GM20000 (cell line): ENCODE data around the gene ZNF195.
"Not testable (repeated sequence)": the region's sequence is repeated elsewhere in the genome, so short reads cannot be mapped to it uniquely, and the experiment has no call there.

Experiments used
- DNase-seq: peaks from one replicate; pipeline ENCODE4 v3.0.0; 2012; ENCODE audit warnings: low spot score
- TF ChIP-seq, protein P1 (sequence below): IDR thresholded peaks from 2 replicates; pipeline ENCODE4 v1.5.1; 2012; ENCODE audit warnings: mild to moderate bottlenecking, control low read depth; ENCODE audit errors: extremely low read depth, missing control alignments

The ZNF195 gene

DNA sequence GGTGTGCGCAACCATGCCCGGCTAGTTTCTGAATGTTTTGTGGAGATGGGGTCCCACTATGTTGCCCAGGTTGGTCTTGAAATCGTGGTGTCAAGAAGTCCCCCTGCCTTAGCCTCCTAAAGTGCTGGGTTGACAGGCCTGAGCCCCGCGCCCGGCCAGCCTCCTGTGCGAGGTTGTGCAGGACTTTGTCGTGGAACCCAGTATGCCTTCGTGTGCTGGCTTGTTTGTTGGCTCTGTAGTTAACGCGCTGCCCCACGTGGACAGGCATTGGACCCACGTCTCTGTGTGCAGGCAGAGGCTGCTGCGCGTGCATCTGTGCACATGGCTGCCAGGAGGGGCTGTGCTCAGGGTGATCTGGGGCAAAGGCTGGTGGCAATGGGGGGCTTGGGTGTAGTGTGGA lies 33.9 kb upstream of the ZNF195 start:
- no peak for DNase-seq
- TF ChIP-seq, protein P1, sequence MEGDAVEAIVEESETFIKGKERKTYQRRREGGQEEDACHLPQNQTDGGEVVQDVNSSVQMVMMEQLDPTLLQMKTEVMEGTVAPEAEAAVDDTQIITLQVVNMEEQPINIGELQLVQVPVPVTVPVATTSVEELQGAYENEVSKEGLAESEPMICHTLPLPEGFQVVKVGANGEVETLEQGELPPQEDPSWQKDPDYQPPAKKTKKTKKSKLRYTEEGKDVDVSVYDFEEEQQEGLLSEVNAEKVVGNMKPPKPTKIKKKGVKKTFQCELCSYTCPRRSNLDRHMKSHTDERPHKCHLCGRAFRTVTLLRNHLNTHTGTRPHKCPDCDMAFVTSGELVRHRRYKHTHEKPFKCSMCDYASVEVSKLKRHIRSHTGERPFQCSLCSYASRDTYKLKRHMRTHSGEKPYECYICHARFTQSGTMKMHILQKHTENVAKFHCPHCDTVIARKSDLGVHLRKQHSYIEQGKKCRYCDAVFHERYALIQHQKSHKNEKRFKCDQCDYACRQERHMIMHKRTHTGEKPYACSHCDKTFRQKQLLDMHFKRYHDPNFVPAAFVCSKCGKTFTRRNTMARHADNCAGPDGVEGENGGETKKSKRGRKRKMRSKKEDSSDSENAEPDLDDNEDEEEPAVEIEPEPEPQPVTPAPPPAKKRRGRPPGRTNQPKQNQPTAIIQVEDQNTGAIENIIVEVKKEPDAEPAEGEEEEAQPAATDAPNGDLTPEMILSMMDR, result no peak

DNA sequence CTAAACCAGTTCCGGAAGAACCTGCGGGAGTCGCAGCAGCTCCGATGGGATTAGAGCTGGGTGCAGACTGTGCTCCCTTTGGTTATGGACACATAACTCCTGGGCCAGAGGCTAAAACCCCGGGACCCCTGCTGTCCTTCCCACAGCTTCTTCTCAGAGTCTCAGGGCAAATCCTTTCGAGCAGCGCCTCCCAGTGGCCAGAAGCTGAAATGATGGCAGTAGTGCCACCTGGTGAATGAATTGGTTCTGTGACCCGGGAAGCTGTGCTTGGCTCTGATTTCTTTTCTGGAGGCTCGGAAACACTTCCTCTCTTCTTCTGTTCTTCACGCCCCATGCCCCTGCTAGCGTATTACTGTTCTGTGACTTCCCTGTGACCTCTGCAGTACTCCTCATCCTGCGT lies 29.8 kb upstream of the ZNF195 start:
- peak; percentile 77 for DNase-seq
- TF ChIP-seq, protein P1, result peak; percentile 98

DNA sequence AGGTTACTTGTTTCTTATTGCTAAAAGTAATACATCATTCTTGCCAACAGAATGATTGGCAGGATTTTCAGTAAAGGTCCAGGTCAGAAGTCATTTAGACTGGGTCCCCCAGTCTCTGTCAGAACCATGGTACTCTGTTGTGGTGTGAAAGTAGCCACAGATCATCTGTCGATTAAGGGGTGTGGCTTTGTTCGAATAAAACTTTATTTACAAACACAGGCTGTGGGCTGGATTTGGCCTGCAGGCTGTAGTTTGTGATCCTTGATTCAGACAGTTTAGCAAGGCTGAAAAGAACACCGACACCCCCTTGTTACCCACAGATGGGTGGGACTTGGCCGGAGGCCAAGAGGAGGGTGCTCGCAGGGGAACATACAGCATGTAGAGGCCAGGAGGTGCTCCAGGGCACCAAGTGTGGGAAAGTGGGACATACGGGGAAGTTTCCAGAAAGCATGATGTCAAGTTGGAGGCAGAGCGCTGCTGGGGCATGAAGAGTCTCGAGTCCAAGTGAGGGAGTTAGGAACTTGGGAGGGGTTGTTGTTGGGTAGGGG lies 29.2 kb upstream of the ZNF195 start:
- not testable (repeated sequence) for DNase-seq

DNA sequence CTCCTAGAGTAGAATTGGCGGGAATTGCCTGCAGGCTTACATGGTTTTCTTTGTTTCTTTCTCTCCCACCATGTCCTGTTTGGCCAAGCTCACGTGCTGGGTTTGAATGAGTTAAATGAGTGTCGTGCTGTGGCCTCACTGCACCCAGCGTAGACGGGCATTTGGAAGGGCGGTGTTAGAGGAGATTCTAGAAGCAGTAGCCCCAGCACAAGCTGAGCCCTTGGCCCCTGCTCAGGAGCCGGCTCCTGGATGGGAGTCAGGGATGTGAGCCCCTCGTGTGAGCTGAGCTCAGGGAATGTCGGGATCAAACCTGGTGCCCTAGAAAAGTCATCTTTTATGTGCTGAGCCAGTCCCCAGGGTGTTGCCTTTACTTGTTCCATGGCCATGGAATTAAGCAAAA lies 28.0 kb upstream of the ZNF195 start:
- not testable (repeated sequence) for DNase-seq

DNA sequence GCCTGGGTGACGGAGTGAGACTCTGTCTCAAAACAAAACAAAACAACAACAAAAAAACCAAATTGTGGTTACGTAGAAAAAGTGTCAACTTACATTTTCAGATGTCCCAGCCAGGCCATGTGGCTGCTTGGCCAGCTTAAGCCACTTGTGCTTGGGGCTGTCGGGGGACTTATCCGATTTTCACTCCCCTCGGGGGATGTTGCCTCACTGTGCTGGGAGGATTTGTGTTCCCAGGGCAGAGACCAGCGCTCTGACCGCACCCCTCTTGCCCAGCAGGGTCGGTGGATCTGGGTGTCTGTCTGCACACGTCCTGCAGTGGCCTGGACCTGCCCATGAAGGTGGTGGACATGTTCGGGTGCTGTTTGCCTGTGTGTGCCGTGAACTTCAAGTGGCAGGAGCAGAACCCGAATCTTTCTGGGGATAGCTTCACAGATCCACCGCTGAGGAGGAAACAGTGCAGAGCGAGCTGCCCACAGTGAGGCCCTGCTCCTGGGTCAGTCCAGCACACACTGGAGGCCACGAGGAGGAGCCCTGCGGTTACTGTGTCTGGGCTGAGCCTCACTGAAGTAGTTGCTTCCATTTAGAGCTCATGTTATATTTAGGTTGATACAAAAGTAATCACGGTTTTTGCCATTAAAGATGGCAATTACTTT lies 27.4 kb upstream of the ZNF195 start:
- not testable (repeated sequence) for DNase-seq

DNA sequence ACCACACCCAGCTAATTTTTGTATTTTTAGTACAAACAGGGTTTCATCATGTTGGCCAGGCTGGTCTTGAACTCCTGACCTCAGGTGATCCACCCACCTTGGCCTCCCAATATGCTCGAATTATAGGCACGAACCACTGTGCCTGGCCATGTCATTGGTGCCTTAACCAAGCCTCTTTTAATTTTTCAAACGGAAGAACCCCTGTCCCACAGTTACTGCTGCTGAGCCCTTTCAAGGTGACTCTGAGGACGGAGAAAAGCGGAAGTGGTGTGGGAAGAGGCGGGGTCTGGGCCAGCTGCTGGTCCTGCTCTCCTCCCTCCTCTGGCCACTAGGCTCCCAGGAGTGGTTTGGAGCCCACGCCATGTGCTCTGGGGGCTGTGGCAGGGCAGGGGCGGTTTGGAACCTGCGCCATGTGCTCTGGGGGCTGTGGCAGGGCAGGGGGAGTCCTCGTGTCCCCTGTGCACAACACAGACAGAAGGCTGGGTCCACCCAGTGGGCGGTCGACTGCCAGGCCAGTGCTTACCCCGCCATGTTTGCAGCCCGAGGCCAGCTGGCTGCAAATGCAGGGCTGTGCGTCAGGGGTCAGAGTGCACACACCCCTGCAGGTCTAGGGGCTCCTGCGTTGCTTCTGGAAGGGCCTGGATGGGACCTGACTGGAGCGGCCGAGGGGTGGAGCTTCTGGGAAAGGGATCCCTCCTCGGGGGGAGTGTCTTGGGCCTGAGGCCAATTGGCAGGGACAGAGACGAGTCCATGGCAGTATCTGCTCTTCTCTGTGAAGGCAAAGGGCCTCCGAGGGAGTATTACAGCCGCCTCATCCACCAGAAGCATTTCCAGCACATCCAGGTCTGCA lies 25.4 kb upstream of the ZNF195 start:
- not testable (repeated sequence) for DNase-seq

DNA sequence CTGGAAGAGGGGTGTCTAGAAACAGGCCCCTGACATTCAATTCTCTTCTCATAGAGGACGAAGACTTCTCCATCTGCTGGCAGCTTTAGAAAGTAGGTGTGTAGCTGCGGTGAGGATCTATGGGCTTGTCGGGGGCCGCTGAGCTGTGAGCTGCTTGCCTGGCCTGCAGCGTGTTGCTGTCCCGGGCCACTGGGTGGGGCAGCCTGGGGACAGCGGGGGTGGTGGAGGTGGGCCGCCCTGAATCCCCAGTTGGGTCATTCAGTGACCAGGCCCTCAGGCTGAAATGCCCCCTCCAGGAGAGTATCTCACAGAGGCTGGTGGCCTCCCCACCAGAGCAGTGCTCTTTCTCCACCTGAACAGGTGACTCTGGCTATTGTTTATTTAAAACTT lies 23.9 kb upstream of the ZNF195 start:
- DNase-seq, result not testable (repeated sequence)

DNA sequence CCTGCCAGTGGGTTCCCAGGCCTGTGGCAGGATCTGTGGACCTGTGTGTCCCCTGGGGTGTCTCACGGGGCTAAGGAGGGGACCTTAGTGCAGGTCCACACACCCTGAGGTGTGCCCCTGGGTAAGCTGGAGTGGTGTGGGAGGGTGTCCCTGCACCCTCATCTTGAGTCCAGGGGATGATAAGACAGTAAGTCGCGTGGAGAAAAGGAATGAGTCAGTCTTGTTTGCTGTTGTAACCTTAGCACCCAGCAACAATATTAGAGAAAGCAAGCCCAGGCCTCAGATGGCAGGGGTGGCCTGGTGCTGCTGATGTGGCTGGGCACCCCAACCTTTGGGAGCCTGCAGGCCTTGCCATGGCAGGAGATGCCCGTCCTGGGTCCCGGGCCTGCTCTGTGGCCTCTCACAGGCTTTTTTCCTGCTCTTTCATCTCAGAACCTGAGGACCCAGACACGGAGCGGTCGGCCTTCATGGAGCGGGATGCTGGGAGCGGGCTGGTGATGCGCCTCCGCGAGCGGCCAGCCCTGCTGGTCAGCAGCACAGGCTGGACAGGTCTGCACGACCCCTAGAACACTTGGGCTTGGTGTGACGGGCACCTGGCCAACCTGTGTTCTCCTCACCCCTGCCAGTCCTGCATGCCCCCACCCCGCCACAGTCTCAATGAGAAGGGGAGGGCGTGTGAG lies 23.4 kb upstream of the ZNF195 start:
- DNase-seq, result not testable (repeated sequence)

DNA sequence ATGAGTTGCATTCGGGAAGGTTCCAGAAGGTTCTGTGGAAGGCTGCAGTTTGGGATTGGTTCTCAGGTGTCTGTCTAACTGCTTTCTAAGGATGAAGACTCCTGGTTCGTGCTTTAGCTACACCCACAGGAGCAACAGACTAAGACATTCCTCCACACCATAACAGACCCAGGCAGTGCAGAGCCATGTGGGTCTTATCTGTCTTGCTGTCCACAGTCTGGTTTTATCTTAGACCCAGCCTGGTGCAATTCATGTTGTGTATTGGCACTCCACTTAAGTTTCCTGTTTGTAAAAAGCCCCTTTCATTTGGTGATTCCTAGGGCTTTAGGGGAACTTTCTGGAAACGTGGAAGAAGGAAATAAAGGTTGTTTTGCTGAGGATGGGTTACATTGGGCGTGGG lies 22.1 kb upstream of the ZNF195 start:
- DNase-seq, result not testable (repeated sequence)

DNA sequence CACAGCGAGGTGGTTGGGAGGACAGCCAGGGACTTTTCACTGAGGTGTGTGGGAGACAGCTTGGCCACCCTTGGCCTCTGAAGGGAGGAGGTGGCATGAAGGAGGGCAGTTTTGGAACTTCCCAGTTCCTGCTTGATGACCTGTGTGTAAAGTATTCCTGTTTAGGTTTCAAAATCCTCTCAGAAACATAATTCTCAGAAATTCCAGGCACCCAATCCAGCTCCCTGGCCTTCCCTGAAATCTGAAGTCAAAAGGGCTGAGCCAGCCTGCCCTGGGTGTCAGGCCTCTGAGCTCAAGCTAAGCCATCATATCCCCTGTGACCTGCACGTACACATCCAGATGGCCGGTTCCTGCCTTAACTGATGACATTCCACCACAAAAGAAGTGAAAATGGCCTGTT lies 19.6 kb upstream of the ZNF195 start:
- not testable (repeated sequence) for DNase-seq

DNA sequence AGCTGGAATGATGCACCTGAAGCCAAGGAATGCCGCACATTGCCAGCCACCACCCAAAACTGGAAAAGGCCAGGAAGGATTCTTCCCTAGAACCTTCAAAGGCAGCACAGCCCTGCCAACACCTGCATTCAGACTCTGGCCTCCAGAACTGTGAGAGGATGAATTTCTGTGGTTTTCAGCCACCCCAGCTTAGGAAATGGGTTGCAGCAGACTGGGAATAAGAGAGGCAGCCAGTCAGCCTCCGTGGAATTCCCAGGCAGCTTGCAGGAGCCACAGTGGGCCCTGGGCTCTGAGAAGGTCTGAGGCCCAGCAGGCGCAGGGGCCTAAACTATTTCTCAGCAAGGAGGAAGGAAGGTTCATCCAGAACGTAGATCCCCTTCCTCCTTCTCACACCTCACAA lies 19.2 kb upstream of the ZNF195 start:
- DNase-seq, result not testable (repeated sequence)

DNA sequence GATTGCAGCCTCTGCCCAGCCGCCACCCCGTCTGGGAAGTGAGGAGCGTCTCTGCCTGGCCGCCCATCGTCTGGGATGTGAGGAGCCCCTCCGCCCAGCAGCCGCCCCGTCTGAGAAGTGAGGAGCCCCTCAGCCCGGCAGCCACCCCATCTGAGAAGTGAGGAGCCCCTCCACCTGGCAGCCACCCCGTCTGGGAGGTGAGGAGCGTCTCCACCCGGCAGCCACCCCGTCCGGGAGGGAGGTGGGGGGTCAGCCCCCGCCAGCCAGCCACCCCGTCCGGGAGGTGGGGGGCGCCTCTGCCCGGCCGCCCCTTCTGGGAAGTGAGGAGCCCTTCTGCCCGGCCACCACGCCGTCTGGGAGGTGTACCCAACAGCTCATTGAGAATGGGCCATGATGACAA lies 18.3 kb upstream of the ZNF195 start:
- DNase-seq, result not testable (repeated sequence)

DNA sequence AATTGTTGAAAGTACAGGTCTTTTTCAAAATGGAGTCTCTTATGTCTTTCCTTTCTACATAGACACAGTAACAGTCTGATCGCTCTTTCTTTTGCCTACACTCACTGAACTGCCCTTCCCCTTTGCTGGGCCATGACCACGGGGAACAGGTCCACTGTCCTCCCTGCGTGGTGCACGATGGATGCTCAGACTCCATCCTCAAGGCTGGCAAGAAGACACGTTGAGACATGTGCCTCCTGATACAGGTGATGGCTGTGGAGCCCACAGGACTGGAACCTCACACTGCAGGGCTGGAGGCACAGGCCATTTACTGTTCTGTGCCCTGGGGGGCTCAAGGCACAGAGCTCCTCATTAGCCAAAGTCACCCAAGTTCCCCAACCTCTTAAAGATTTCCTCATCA lies 16.5 kb upstream of the ZNF195 start:
- DNase-seq, result not testable (repeated sequence)

DNA sequence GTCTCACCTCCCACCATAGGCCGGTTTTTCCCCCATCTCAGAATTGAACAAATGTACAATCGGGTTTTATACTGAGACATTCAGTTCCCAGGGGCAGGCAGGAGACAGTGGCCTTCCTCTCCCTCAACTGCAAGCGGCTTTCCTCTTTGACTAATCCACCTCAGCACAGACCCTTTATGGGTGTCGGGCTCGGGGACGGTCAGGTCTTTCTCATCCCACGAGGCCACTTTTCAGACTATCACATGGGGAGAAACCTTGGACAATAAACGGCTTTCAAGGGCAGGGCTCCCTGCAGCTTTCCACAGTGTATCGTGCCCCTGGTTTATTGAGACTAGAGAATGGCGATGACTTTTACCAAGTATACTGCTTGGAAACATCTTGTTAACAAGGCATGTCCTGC lies 16.0 kb upstream of the ZNF195 start:
- DNase-seq, result not testable (repeated sequence)

DNA sequence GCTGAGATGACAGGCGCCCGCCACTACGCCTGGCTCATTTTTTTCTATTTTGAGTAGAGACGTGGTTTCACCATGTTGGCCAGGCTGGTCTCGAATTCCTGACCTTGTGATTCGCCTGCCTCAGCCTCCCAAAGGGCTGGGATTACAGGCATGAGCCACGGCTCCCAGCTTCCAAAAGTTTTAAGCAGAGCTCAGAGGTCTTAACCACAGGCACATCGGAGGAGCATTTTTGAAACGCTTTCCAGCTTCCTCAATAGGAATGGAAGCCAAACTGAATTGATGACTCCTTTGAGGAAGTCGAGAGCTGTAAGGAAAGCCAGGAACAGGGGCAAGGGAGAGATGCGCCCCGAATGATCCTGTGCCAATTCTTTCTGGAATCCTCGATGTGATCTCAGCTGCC lies 14.5 kb upstream of the ZNF195 start:
- DNase-seq, result not testable (repeated sequence)
